Erythroblast (primary cell): ENCODE measurements around the gene QKI.
A peak's percentile ranks its signal among the peaks of the same experiment; 100 is the strongest.
"Not testable (repeated sequence)": the region's sequence is repeated elsewhere in the genome, so short reads cannot be mapped to it uniquely, and the experiment has no call there.

Source experiments
- DNase-seq, 2 experiments: peaks; one replicate each; lab custom pipeline; 2025; lab: John Stamatoyannopoulos, UW
- GATA1 ChIP-seq: IDR thresholded peaks from 2 replicates; pipeline ENCODE4 v1.6.1; 2011; ENCODE audit warnings: low read depth, mild to moderate bottlenecking, control low read depth, low read length, moderate library complexity
- POLR2A ChIP-seq: IDR thresholded peaks from 2 replicates; pipeline ENCODE4 v1.6.1; 2011; ENCODE audit warnings: mild to moderate bottlenecking, low read length

QKI gene

GRCh38 chr6:163435023-163435422 lies 20.5 kb downstream of the QKI start:
- TF ChIP-seq POLR2A (no peak), GATA1 (no peak)
- DNase-seq: no peak

DNA sequence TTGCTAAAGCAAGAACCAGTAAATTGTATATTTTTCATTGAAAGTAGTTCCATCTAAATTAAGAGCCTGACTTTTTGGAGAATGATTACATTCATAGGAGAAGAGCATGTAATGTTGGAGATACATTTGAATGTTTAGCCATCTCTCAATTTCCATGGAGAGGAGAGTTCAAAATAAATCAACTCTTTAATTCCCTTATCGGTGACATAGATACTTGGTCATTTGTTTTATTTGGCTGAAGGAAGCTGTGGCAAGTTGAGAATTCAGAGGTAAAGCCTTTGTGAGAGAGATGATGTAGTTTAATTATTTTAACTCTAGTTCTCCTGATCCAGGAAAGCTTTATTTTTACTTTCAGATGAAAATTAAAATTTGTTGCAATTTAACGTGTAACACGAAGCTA lies 22.3 kb downstream of the QKI start:
- no peak for TF ChIP-seq GATA1
- TF ChIP-seq POLR2A: no peak
- DNase-seq: no peak

DNA sequence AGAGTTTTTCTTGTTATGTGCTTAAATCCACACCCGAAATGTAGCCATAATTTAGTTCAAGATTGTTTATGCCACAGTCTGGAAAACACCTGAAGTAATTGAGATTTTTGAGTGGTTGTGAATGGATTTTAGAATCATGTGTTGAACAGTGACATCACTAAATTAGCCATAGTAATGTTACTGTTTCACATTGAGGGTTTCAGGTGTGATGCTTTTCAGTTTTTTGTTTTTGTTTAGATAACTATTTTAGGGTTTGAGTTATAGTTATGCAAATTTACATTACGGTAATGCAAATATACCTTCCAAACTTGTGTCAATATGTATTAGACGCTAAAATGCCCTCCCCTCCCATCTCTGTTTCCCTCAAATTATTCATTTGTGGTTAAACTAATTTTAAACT lies 22.9 kb downstream of the QKI start:
- DNase-seq: no peak
- no peak for TF ChIP-seq GATA1
- no peak for TF ChIP-seq POLR2A

GRCh38 chr6:163438298-163438939 lies 23.9 kb downstream of the QKI start:
- TF ChIP-seq GATA1: no peak
- TF ChIP-seq POLR2A: no peak
- peak in 1 of 2 experiments; percentile 25 for DNase-seq

DNA sequence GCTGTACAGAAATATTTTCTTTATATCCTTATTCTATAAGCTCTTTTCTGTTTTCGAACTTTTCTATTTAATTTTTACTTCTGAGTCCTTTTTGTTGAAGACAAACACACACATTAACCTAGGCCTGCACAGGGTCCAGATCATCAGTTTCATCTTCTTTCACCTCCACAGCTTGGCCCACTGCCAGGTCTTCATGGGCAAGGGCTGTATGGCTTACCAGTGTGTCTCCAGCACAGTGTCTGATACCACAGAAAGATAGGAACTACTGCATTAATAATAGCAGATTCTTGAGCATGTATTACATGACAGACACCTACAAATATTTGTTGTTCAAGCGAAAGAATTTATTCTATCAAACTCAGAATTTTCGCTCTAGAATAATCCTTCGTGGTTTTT lies 24.4 kb downstream of the QKI start:
- peak; percentile 80 to 85 for DNase-seq

DNA sequence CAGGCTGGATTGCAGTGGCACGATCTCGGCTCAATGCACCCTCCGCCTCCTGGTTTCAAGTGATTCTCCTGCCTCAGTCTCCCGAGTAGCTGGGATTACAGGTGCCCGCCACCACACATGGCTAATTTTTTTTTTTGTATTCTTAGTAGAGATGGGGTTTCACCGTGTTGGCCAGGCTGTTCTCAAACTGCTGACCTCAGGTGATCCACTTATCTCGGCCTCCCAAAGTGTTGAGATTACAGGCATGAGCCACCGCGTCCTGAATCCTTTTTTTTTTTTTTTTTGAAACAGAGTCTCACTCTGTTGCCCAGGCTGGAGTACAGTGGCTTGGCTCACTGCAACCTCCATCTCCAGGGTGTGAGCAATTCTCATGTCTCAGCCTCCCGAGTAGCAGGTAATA lies 24.9 kb downstream of the QKI start:
- DNase-seq: not testable (repeated sequence)

More for the DNA sequence above, 24.4 kb downstream of the QKI start:
- TF ChIP-seq POLR2A (no peak), GATA1 (no peak)

- DNase-seq: no peak
- TF ChIP-seq GATA1 (no peak), POLR2A (no peak)
Measured at GRCh38 chr6:163439997-163440396, 25.5 kb downstream of the QKI start.

- DNase-seq: no peak
Measured at GRCh38 chr6:163442336-163442735, 27.8 kb downstream of the QKI start.

DNA sequence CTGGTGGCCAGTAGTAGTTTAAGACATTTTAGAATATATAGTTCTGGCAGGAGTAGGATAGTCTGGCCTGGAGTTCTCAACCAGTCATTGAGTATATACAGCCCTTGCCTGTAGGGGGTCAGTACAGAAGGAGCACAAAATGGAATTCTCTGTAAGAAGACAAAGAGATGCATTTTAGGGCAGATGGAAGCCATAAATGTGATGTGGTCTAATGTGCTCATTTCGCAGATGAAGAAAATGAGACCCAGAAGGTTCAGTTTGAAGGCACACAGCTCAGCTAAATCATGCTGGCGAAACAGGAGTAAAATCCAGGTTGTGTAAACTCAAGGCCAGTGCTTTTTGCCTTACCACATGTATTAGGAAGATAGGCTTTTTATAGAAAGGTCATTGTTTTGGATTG lies 29.6 kb downstream of the QKI start:
- TF ChIP-seq POLR2A (no peak), GATA1 (no peak)

More at GRCh38 chr6:163442336-163442735, 27.8 kb downstream of the QKI start:
- no peak for TF ChIP-seq POLR2A
- TF ChIP-seq GATA1: no peak

GRCh38 chr6:163446549-163446948 lies 32.0 kb downstream of the QKI start:
- DNase-seq: no peak
- TF ChIP-seq POLR2A (no peak), GATA1 (no peak)

More for the DNA sequence above, 29.6 kb downstream of the QKI start:
- DNase-seq: no peak

GRCh38 chr6:163449076-163449475 lies 34.6 kb downstream of the QKI start:
- peak in 1 of 2 experiments; percentile 20 for DNase-seq
- TF ChIP-seq GATA1 (no peak), POLR2A (no peak)

DNA sequence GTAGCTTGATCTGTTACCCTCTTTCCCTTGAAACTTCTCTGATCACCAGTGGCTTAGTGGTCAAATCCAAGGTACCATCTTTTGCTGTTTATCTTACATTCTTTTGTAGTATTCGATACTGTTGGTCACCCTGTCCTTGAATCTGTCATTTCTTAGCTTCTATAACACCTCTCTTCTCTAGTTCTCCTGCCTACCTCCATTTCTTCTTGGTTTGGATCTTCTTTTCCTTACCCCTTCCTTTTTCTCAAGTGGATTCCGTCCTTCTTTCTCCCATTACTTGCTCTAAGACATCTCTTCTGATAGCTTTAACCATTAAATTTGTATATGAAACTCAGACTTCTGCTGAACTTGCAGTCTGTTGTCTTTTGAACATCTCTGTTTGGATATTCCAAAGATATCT lies 39.9 kb downstream of the QKI start:
- TF ChIP-seq GATA1 (no peak), POLR2A (no peak)
- no peak for DNase-seq

GRCh38 chr6:163455552-163455951 lies 41.0 kb downstream of the QKI start:
- TF ChIP-seq GATA1 (no peak), POLR2A (no peak)

GRCh38 chr6:163457637-163458561 lies 43.4 kb downstream of the QKI start:
- no peak for DNase-seq
- TF ChIP-seq GATA1: no peak
- TF ChIP-seq POLR2A: no peak

More at GRCh38 chr6:163455552-163455951, 41.0 kb downstream of the QKI start:
- no peak for DNase-seq
